ENCODE data around the gene IQSEC1.

IQSEC1 gene

DNA sequence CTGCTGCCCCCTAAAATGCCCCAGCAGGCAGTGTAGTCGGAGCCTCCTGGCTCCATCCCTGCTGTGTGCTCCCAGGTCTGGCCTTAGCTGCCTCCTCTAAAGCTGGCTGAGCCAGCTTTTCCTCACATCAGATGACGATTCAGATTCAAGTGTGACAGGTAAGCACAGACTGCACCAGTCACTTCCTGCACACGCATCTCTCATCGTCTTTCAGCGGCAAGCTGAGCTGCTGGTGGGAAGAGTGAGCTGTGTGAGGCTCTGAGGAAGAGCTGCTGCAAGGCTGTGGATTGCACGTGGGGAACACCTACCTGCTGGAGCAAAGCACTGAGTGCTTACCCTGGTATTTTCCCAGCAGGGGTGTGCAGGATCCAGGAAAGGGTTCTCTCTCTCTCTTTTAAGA lies 143.4 kb downstream of the IQSEC1 start:
- DNase-seq, result no peak

DNA sequence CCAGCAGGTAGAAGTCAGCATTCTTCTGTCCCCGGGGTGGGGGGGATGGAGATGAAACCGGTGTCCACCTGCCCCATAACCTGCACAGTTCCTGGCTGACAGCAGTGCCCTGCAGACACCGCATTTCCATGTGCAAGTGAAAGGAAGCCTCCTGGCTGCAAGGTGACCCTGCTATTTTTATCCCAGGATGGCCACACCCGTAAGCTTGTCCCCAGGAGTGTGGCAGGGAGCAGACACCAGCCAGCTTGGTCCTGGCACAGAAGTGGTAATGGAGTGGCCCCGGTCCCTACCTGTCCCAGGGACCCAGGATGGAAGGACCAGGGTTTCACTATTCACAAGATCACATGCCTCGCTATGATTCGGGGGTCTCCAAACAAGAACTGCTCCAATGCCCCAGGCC lies 146.6 kb downstream of the IQSEC1 start:
- DNase-seq, result no peak

DNA sequence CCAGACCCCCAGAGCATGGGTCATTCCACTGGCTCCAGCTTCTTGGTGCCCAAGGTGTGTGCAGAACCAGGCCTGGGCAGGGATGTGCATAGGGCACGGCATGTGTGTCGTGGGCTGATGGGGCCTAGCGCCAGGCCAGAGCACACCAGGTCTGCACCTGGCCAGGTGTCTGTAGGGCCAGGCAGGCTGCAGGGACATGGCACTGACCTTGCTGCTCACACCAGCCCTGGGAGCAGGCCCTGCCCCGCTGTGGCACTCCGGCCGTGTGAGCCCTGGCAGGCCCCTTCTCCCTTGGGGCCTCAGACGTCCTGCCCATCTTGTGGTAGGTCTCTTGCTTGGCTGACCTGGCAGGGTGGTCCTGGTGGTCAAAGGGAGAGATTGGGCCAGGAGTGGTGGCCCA lies 147.6 kb downstream of the IQSEC1 start:
- no peak for DNase-seq

DNA sequence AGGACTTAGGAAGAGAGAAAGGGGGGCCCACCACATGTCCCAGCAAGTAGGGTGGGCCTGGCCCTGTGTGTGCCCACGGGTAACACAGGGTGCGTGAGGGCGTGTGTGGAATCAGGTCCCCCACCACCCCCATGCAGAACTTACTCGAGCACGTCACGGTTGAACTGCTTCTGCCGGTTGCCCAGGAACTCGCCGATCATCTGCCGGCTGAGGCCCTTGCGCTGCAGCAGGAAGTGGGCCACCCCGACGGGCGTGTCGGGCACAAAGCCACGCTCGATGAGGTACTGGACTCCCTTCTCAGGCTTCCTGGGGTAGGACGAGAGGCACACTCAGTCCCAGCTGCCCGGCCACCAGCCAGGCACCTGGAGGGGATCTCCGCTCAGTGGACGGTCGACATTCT lies 148.8 kb downstream of the IQSEC1 start:
- no peak for DNase-seq

DNA sequence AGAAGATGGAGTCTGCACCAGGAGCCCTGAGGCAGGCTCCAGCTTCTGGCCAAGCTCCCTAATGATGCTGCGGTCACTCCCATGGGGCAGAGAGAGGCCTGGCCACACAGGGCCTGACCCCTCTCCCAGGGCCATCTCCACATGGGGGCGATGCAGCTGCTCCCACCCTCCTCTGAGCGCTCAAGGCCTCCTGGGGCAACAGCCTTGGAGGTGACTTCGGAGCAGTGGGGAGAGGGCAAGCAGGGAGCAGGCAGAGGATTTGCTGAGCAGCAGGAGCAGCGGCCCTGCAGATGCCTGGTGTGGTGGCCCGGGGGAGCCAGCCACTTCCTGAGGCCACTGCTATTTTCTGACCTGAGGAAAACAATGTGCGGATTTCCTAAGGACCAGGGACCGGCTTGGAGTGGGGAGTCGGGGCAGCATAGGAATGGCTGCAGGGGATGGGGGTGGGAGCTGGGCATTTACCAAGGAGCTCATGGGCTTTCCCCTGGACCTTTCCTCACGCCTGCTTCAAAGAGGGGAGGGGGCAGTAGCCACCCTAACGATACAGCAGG lies 150.3 kb downstream of the IQSEC1 start:
- DNase-seq, result no peak

DNA sequence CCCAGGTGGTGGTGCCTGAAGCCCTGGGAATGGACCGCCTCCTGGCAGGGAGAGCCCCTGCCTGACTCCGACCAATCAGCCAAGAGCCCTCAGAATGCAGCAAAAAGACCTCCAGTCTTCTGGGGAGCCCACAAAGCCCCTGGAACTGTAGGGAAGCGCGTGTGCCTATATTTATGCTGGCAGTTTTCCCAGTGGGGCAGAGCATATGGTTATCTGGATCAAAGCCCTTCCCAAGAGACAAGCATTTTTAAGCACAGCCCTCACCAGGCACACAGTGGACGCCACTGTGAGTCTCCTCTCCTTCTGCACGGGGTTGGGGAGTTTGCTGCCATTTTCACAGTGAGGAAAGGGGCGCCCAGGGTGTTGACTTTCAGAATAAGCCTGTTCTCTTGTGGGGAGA lies 150.9 kb downstream of the IQSEC1 start:
- no peak for DNase-seq

DNA sequence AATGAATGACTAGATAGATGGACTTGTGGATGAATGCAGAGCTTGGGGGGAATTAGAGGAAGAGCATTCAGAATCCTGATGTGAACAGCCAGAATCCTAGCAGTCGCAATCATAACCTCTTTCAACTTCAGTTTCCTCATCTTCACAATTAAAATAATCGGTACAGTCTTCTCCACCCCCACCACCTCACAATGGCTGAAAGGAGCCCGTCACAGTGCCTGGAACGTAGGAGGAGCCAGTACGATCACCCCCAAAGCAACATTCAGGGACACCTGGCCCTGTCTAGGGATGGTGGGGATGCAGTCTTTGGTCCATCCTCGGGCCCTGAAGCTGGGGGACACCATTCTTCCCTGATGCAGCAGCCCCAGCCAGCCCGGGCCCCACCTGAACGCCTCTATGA lies 151.5 kb downstream of the IQSEC1 start:
- DNase-seq, result no peak

DNA sequence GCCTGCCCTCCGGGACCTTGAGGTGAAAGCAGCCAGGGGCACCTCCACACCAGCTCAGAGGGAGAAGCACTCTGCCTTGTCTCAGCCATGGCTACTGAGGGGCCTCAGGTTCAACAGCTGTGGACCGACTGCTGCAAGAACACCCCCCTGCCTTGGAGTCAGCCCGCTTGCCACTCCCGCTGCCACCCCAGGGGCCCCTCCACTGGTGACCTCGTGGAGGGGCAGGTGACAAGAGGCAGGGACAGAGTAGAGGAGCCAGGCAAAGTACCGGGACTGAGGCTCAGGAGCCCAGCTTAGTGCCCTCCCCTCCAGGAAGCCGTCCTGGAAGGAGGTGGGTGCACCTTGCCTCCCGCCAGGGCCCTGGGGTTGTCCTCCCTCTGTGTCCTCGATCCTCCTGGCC lies 152.3 kb downstream of the IQSEC1 start:
- DNase-seq, result no peak

DNA sequence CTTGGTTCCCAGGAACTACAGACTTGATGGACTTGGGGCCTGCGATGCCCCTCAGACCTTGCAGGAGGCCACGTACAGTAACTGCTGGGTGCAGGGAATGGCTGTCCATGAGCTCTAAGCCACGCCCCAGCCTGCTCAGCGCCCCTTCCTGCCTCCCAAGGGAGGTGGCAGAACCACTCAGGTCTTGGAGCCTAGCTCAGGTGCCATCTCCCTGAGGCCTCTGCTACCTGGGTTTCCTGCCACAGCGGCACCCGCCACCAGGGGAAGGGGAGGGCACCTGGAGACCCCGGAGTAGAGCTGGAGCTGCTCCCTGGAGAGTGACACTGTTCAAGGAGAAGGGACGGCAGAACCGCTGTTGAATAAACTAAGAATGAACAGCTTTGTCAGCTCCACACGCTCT lies 154.0 kb downstream of the IQSEC1 start:
- DNase-seq, result no peak

DNA sequence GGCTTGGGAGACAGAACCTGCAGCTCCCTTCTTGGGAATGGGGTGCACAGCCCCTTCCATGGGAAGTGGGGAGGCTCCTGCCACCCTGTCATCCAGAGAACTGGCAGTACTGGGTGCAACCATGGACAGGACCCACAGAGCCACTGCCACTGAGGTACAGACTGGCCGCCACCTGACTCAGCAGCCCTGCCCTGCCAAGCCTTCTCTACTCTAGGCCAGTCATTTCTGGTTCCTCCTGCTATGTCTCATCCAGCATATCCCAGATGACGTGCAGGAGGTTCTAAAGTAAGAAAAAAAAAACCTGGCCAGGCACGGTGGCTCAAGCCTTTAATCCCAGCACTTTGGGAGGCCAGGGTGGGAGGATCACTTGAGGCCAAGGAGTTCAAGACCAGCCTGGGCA lies 155.0 kb downstream of the IQSEC1 start:
- DNase-seq, result no peak

DNA sequence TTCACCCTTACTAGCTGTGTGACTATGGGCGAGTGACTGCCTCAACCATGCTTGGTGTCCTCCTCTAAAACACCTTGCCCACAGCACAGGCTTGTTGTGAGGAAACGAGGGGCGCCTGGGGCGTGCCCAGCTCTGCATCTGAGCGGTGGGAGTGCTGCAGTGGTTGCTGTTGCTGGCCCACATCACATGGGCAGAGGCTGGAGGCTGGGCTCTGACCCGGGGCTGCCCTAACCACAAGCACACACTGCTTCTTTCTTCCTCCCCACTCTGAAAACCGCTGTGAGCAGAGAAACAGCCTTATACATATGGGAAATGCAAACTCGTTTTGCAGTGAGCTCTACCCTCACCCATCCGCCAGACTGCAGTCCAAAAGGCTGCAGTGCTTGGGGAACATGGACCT lies 157.1 kb downstream of the IQSEC1 start:
- DNase-seq, result no peak

DNA sequence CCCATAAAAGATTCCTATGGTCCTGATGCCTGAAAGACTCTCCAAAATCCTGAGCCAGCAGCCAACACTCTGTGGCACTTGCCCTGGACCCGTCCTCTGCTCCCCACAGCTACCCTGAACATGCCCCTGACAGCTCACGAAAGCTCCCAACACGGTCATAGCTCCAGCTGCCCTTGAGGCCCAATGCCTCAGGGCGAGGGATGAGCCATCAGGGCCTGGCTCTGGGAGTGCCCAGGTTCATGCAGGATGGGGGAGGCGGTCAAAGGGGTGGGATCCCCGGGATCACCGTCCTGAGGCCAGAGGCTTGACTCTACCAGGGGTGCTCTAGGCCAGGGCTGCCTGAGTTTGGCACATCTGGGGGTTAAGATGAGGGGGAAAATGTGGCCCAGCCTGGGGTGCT lies 159.1 kb downstream of the IQSEC1 start:
- no peak for DNase-seq

DNA sequence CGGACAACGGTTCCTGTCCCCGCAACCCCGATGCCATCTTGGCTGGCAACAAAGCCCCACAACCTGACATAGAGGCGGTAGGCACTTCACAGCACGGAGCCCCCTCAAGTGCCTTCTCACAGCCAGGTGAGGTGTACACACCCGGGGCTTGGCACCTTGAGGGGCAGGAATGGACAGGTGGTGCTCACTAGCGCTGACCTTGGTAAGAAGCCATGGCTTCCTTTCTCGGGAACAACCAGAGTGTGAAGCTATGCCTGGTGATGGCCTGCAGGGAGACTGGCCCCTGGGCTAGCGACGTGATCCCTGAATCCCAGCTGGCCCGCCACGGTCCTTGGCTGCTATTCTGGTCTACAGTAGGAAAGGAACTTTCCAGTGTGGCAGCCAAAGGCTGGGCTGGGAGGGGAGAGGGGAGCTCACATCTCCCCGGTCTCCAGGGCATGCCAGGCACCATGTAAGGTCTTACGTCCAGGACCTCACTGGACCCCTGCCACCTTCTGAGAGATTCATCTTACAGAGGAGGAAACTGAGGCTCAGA lies 161.3 kb downstream of the IQSEC1 start:
- DNase-seq, result no peak

DNA sequence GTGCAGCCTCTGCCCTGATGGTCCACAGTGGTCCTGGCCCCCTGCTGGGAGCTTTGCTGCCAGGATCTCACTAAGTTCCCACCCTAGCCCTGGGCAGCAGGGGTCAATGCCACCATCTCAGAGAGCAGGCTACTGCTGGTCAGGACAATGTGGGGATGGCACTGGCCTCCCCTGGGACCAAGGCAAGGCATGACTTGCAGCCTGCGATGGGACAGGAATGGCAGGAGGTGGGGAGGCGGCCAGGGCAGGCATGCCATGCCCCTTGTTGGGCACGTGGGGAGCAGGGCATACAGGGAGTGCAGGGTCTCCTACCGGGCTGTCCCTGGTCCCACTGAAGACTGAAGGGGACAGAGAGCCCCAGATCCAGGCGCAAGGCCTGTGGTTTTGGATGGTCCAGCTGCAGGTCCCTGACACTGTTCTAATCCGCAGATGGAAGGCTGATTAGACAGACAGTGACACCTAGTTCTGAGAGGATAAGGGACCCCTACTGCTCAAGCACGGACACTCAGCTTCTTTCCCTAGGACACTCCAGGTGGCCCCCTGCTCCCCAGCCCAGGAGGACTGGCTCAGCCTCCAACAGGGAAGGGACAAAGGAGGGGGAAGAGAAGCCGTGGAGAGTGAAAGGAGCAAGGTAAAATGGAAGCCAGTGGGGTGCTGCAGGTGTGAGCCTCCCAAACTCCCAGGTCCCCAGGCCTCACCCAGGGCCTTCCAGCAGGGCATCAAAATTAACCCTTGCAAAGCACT lies 162.7 kb downstream of the IQSEC1 start:
- DNase-seq, result no peak

DNA sequence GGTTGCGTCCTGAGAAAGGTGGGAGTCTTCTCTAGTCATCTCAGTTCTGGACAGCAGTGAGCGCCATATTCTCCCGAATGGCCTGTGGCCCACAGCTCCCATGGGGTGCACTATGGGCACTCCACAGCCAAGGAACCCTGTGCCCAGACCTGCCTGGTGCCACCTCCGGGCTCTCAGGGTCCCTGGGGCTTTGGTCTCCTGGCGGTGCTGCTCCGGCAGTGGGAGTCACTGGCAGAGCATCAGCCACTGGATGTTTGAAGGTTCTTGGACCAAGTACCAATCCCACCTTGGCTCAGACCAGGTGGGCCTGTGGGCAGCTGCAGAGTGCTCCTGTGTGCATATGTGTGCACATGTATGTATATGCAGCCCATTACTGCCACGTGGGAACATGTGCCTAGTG lies 163.5 kb downstream of the IQSEC1 start:
- DNase-seq, result no peak

DNA sequence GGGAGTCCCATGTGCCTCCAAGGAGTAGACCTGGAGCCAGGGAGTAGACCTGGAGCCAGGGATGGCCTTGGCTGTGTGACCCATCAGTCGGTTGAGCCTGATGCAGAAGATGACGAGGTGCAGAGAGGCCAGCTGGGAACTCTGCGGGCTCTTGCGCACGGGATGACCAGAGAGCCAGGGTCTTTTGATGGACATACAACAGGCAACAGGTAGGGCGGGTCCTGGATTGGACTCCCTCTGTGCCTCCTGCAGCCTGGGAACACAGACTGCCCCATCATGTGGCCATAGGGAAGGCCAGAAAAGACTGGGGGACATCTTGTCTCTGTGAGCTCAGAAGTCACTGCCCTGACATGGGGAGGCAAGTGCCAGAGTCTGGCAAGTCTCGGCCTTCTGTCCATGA lies 164.4 kb downstream of the IQSEC1 start:
- DNase-seq, result no peak

DNA sequence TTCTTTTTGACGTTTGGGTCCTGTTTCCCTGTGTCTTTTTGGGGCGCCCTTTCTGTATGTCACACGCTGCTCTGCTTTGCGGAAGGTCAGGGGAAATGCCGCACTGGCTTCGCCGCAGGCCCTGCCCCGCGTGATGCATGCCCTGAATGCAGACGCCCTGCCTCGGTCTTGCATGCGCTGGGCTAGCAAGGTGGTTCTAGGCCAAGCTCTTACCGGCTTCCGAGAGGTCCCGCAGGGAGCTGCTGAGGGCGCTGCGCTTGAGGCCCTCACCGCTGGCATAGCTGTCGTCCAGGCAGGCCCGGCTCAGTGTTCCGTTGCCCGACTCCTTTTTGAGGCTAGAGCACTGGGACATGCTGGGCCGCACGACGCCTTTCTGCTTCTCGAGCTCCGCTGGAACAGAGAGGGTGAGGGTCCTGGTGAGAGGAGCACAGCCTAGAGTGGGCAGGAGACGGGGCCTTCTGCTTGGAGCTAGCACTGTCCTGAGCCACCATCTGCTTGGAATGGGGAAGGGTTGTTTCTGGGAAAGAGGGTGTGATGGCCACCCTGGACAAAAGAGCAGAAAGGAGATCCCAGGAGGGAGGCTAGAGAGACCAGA lies 165.0 kb downstream of the IQSEC1 start:
- no peak for DNase-seq

DNA sequence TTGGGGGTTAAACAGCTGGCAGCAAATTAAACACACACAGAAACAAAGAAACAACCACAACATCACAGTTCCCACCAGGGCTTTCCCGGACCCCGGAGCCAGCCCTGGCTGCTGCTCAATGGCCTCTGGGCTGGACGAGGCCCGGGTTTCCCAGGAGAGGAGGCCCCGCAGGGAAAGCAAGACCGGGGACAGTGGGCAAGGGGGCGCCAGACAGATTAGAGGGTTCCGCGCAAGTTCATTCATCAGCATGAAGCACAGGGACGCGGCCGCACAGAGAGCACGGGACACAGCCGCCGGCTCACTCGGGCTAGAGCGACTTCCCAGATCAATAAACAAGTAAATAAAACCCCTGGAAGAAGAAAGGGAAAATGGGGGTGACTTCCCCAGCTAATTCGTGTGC lies 165.5 kb downstream of the IQSEC1 start:
- no peak for DNase-seq

DNA sequence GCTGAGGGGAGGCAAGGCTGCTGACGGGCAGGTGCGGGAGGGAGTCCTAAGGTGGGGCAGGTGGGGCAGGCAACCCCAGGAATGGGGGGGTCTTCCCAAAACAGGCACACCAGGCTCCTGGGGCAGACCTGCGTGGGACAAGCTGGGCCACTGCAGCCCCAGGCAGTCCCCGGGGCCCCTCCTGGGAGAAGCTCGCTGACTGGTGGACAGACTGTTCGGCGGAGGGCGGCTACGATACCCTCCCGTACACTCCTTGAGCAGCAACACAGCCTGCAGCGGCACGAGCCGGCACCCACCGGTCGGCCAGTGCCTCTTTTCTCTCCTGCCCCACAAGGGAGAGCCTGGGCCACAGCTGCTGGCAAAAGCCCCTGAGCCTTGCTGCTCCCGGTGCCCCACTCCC lies 165.9 kb downstream of the IQSEC1 start:
- DNase-seq, result no peak

DNA sequence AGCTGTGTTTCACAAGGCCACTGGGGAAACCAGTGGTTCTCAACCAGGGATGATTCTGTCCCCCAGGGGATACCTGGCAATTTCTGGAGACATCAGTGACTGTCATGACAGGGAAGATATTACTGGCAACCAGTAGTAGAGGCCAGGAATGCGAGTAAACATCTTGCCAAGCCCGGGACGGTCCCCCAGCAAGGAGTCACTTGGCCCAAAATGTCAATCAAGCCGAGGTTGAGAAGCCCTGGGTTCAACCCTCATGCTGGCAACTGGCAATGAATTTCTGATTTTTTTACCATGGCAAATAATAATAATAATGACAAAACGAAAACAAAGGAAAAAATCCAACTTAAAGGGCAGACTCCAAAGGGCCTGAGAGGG lies 166.3 kb downstream of the IQSEC1 start:
- no peak for DNase-seq

DNA sequence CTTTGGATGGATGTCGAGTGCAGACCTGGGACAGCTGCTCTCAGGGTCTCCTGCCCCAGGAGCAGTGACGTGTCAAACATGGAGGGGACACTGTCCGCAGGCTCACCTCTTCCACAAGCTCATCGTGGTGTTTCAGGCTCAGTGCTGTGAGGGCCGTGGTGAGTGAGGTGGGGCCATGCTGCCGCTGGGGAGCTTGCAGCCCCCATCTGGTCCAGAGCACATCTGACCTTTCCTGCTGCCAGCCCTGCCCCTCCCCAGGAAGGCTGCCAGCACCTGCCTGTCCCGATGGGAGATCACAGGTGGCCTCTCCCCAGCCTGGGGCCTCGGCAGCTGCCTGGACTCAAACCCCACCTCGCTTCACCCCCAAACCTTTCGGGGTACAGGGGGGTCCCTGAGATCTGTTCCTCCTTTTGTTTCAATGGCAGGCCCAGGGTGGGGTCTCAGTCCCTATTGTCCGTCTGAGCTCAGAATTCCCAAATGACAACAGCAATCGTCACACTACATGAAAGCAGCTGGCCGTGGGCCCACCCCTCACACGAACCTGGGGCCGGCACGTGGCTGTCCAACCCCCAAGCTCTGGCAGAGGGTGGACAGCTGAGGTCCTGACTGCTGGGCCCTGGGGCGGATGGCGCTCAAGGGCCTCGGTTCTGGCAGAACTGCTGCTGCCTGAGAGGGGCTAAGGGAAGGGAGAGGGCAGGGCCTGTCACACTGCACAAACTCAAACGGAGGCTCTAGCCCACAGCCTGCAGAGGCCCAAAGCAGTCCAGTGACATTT lies 166.9 kb downstream of the IQSEC1 start:
- DNase-seq, result no peak

DNA sequence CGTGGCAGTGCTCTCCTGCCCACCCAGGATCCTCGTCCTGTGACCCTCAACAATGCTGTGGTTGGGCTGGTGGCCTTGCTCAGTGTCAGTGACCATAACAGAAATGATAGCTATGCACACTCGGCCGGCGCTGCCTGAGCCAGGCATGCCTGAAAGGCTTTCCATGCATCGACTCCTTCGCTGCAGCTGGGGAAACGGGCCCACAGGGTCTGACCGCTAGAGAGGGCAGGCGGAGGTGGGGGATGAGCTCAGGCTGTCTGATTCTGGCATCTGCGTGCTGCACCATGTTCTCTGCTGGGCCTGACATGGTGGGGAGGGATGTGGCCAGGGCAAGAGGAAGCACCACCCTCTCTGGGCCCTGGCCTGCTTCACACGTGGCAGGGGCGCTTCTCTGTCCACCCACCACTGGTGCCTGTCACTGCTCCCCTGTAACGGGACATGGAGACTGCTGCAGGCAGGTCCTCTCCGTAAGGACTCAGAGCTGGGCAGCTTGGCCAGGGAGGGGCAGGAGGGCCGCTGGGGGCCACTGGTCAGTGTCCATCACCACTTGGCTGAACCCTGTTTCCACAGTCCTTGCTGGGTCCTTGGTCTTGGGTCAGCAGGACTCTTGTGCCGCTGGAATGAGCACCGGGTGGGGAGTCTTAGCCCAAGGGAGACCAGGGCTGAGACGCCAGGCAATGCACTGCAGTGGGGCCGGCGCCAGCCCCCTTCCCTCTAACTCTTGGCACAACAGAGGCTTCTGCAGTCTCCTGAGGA lies 167.7 kb downstream of the IQSEC1 start:
- no peak for DNase-seq

DNA sequence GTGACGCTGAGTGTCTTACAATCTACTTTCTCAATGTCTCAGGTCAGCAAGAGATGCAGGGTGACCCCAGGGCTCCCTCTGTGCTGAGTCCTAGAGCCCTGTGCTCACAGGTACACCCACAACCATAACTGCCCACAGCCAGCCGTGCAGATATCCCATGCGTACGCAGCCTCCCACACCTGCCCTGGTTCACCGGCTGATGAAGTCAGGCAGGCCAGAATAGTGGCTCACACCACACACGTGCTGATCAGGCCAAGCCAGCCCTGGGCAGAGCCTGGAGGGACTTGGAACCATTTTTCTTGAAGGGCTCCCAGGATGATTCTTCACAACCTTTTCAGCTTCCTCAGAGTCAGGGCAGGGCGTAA lies 168.3 kb downstream of the IQSEC1 start:
- no peak for DNase-seq

Data from activated naive CD4-positive, alpha-beta T cell (primary cell).